ENCODE measurements around the gene PPARD.

Gene PPARD

DNA sequence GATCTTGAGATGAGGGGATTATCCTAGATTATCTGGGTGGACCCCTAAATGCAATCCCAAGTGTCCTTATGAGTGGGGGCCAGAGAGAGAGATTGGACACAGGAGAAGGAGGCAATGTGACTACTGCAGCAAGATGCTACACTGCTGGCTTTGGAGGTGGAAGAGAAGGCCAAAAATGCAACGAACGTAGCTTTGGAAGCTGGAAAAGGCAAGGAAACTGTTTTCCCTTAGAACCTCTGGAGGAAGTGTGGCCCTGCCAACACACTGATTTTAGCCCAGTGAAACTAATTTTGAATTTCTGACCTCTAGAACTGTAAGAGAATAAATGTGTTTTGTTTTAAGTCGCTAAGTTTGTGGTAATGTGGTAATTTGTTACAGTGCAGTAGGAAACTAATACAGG lies 15.7 kb downstream of the PPARD start:
- H3K4me3 ChIP-seq (replicated peaks; ENCODE audit: low read depth, low read length) = no peak overlapping the region
- DNase-seq (ENCODE audit: low read depth) = no peak
- TF ChIP-seq, protein P1, sequence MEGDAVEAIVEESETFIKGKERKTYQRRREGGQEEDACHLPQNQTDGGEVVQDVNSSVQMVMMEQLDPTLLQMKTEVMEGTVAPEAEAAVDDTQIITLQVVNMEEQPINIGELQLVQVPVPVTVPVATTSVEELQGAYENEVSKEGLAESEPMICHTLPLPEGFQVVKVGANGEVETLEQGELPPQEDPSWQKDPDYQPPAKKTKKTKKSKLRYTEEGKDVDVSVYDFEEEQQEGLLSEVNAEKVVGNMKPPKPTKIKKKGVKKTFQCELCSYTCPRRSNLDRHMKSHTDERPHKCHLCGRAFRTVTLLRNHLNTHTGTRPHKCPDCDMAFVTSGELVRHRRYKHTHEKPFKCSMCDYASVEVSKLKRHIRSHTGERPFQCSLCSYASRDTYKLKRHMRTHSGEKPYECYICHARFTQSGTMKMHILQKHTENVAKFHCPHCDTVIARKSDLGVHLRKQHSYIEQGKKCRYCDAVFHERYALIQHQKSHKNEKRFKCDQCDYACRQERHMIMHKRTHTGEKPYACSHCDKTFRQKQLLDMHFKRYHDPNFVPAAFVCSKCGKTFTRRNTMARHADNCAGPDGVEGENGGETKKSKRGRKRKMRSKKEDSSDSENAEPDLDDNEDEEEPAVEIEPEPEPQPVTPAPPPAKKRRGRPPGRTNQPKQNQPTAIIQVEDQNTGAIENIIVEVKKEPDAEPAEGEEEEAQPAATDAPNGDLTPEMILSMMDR (IDR thresholded peaks at IDR 0.05; ENCODE audit: low read length, missing control alignments) = no peak

DNA sequence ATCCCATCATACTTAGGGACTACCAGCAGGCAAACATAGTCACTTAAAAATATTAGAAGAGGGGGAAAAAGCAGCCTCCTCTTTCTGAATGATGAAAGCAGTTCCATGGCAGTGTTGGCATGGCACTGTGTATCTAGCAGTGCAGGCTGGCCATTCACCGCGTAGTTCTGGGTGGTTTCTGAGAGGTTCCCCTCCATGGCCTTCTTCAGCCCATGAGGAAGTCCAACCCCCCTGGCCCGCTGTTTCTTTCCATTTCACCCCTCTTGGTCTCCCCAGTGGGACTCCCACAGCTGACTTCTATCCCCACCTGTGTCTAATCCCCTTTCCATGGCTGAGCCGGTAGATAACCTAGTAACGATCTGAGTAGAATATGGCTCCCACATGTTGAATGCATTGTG lies 17.0 kb downstream of the PPARD start:
- H3K4me3 ChIP-seq (replicated peaks; ENCODE audit: low read depth, low read length) = no peak overlapping the region
- TF ChIP-seq, protein P1 (IDR thresholded peaks at IDR 0.05; ENCODE audit: low read length, missing control alignments) = no peak
- no peak for DNase-seq (ENCODE audit: low read depth)

DNA sequence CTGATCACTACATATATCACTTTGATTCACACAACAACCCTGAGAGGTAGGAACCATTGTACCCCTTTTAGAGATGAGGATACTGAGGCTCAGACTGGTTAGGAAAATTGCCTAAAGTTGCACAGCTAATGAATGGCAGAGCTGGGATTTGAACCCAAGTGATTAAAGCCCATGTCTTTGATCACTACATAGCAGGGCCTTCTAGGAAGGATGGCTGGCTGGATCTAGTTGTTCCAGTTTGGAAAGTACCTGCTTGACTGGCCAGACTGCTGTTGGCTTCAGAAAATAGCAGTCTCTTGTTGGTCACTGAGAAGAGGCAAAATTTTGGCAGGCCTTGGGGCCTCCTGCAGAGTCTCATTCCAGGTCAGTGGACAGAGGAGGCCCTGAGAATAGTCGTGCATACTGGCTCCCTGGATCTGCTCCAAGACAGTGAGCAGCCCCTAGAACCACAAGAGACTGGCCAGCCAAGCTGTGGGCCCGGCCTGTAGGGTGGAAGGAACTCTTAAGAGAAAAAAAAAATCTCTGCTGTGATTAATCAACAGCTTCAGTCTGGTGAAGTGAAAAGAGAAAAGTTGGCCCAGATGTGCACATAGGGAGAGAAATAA lies 17.5 kb downstream of the PPARD start:
- TF ChIP-seq, protein P1 (IDR thresholded peaks at IDR 0.05; ENCODE audit: low read length, missing control alignments) = no peak
- no peak overlapping the region for H3K4me3 ChIP-seq (replicated peaks; ENCODE audit: low read depth, low read length)
- DNase-seq (ENCODE audit: low read depth) = peak; percentile 85

DNA sequence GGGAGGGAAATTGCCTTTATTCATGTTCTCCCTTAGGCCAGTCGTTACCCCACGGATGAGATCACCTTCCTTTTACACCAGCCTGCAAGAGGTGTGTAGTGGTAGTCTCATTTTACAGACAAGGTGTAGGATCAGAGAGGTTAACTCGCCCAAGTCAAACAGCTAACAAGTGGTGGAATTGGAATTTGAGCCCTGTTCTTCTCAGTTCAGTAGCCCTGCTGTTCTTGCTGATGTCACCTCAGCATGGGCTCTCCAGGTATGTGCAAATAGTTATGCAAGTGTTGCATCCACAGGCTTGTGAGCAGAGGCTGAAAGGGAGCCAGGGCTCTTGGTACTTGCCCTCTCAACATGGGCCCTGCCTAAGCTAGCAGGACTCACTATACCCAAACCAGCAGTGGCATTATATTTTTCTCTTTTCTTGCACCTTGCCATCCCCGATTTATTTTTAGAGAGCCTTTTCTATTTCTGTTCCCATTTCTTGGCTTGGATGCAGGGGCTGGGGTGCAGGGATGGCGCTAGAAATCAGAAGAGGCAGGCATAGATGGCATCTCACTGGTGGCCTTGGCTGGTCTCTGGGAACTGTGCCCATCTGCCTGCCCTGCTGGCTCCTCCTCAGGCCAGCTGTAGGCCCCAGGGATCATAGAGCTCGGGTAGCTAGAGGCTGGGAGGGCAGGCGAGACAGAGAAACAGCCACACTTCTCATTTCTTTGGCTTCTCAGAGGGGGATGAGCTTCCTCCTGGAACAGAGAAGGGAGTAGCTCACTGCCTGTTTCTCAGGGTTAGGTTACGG lies 18.2 kb downstream of the PPARD start:
- TF ChIP-seq, protein P1 (IDR thresholded peaks at IDR 0.05; ENCODE audit: low read length, missing control alignments) = no peak
- no peak overlapping the region for H3K4me3 ChIP-seq (replicated peaks; ENCODE audit: low read depth, low read length)
- peak; percentile 32 for DNase-seq (ENCODE audit: low read depth)

DNA sequence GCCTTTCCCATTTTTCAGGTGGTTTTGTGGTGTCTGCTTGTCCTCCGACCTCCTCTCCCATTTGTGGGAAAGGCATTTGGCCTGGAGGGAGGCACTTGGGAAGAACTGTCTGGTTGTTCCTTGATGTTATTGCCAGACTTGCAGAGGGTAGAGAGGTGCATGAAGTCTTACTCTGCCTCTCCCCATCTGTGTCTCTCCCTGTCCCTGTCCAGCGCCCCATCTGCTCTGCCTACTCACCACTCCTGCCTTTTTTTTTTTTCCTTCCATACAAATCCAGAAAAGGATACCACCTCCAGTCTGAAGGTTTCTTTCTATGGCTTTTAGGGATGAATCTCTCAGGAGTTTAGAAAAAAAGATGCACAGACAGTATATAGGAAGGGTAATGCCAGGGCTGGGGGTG lies 19.8 kb downstream of the PPARD start:
- no peak for DNase-seq (ENCODE audit: low read depth)
- TF ChIP-seq, protein P1 (IDR thresholded peaks at IDR 0.05; ENCODE audit: low read length, missing control alignments) = no peak
- H3K4me3 ChIP-seq (replicated peaks; ENCODE audit: low read depth, low read length) = no peak overlapping the region

DNA sequence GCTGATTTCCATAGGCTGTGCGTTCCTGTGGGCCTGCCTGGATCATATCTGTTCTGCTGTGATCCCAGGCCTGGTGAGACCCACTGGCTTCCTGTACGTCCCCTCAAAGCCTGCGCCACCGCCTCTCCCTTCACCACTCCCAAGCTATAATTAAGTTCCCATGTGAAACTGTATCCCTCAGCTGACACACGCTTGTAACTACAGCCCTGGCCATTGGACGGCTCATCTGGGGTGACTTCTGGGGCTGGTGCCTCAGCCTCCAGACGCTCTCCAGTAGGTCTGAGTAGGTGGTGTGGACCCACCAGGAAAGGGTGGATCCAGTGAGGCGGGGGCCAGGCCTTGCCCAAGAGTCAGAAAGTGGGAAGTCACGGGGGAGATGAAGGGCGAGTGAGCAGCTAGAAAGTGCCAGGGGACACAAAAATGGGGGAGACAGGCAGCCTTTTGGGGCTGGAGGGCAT lies 21.0 kb downstream of the PPARD start:
- TF ChIP-seq, protein P1 (IDR thresholded peaks at IDR 0.05; ENCODE audit: low read length, missing control alignments) = no peak
- H3K4me3 ChIP-seq (replicated peaks; ENCODE audit: low read depth, low read length) = no peak overlapping the region
- peak; percentile 46 for DNase-seq (ENCODE audit: low read depth)

Measured in fibroblast of pulmonary artery (primary cell).